A549 (cell line): ENCODE data around the gene SLC9A9. TPM values are rescaled to one million over a fixed set of nuclear protein-coding genes. Genes with fewer than 3 reads are reported as not detected.

ENCODE experiments used
- ATAC-seq, 2 experiments: fragments of 200-7000 bp in 1 of 2; fragments of >200 bp in 1 of 2; cut with Nextera tagmentation in 1 of 2; cut with Tn5 transposase in 1 of 2; 3 replicates each; pipeline versions ENCODE4 v1.8.0 to v1.9.1; 2018 to 2020; ENCODE audit warnings: mild to moderate bottlenecking in 1 of 2, moderate library complexity in 1 of 2
- CTCF ChIA-PET: fragments of 300-600 bp; sonication (Branson Sonifier 250); formaldehyde crosslinking; extraction: SDS; loops from one replicate; lab custom pipeline; 2021; ENCODE audit warnings: antibody characterized with exemption, inconsistent platforms; lab: Yijun Ruan, JAX
- POLR2A ChIA-PET: fragments of 350-600 bp; formaldehyde crosslinking; extraction: SDS; loops from one replicate; lab custom pipeline; 2021; ENCODE audit warnings: antibody characterized with exemption, inconsistent platforms; lab: Yijun Ruan, JAX
- DNase-seq, 2 experiments: peaks; one replicate each; pipeline versions ENCODE4 v3.0.0 to v3.0.0-alpha.2; 2011 to 2016; ENCODE audit warnings: low read depth in 1 of 2, low spot score in 1 of 2
- FAIRE-seq: peaks from 2 replicates; lab custom pipeline; 2011; peaks lifted over from hg19 to GRCh38; lab: Jason Lieb, UNC
- H3K27ac ChIP-seq, 2 experiments: fragments of >200 bp; sonication (Bioruptor Twin); formaldehyde crosslinking; 3 replicates each; pipeline ENCODE4 v1.5.1; 2016 to 2017
- H3K4me1 ChIP-seq: fragments of >200 bp; sonication (Bioruptor Twin); formaldehyde crosslinking; 3 replicates; pipeline ENCODE4 v1.6.1; 2016
- H3K4me2 ChIP-seq: fragments of >200 bp; sonication (Bioruptor Twin); formaldehyde crosslinking; 3 replicates; pipeline ENCODE4 v1.6.1; 2016
- H3K4me3 ChIP-seq: fragments of >200 bp; sonication (Bioruptor Twin); formaldehyde crosslinking; 3 replicates; pipeline ENCODE4 v1.5.1; 2016
- H3K9me3 ChIP-seq: fragments of >200 bp; sonication (Bioruptor Twin); formaldehyde crosslinking; 3 replicates; pipeline ENCODE4 v1.6.1; 2016
- BCL3 ChIP-seq: fragments of >200 bp; sonication (Bioruptor Twin); formaldehyde crosslinking; IDR thresholded peaks from 3 replicates; pipeline ENCODE4 v1.6.1; 2016
- BHLHE40 ChIP-seq: IDR thresholded peaks from 2 replicates; pipeline ENCODE4 v1.6.1; 2012; ENCODE audit warnings: low read depth, low read length, inconsistent platforms
- CEBPB ChIP-seq, 2 experiments: fragments of >200 bp in 1 of 2; sonication (Bioruptor Twin) in 1 of 2; formaldehyde crosslinking in 1 of 2; IDR thresholded peaks; 2 replicates each; pipeline ENCODE4 v1.6.1; 2012 to 2016
- CHD2 ChIP-seq: fragments of 150-350 bp; IDR thresholded peaks from 2 replicates; pipeline ENCODE4 v1.6.1; 2014; ENCODE audit warnings: low read length; ENCODE audit not compliant: partially characterized antibody
- CHD4 ChIP-seq: fragments of 200-600 bp; sonication (generic); IDR thresholded peaks from 2 replicates; pipeline ENCODE4 v1.6.1; 2016; ENCODE audit warnings: antibody characterized with exemption, mild to moderate bottlenecking, borderline replicate concordance
- EHF ChIP-seq: fragments of 250-450 bp; sonication (Bioruptor Pico); IDR thresholded peaks from 2 replicates; pipeline ENCODE4 v1.5.0; 2020; ENCODE audit warnings: mild to moderate bottlenecking
- ELK1 ChIP-seq: fragments of 150-350 bp; IDR thresholded peaks from 2 replicates; pipeline ENCODE4 v1.6.1; 2014; ENCODE audit warnings: low read depth, mild to moderate bottlenecking, low read length
- EP300 ChIP-seq, 2 experiments: fragments of >200 bp; sonication (Bioruptor Twin); formaldehyde crosslinking; IDR thresholded peaks; 2 replicates in 1 of 2; 3 replicates in 1 of 2; pipeline ENCODE4 v1.6.1; 2016 to 2017
- ESRRA ChIP-seq: fragments of 150-350 bp; IDR thresholded peaks from 2 replicates; pipeline ENCODE4 v1.6.1; 2014; ENCODE audit warnings: mild to moderate bottlenecking, low read length, borderline replicate concordance
- FOSB ChIP-seq: fragments of 250-450 bp; sonication (Bioruptor Pico); IDR thresholded peaks from 2 replicates; pipeline ENCODE4 v1.5.0; 2020; ENCODE audit warnings: mild to moderate bottlenecking, moderate library complexity
- FOSL2 ChIP-seq, 2 experiments: fragments of 450-650 bp in 1 of 2; fragments of >200 bp in 1 of 2; sonication (Bioruptor Twin) in 1 of 2; formaldehyde crosslinking; IDR thresholded peaks; 2 replicates each; pipeline versions ENCODE4 v1.5.0 to v1.6.1; 2016 to 2020; ENCODE audit warnings: mild to moderate bottlenecking in 1 of 2, moderate library complexity in 1 of 2
- FOXS1 ChIP-seq: fragments of 250-450 bp; sonication (Bioruptor Pico); IDR thresholded peaks from 2 replicates; pipeline ENCODE4 v1.5.0; 2020; ENCODE audit warnings: mild to moderate bottlenecking, moderate library complexity
- GATA3 ChIP-seq: IDR thresholded peaks from 2 replicates; pipeline ENCODE4 v1.6.1; 2012; ENCODE audit warnings: borderline replicate concordance
- HDAC2 ChIP-seq: fragments of 200-600 bp; sonication (generic); IDR thresholded peaks from 2 replicates; pipeline ENCODE4 v1.6.1; 2016
- HOXB13 ChIP-seq: fragments of 250-450 bp; sonication (Bioruptor Pico); IDR thresholded peaks from 2 replicates; pipeline ENCODE4 v1.5.0; 2020; ENCODE audit warnings: low read depth, mild to moderate bottlenecking, moderate library complexity
- JUNB ChIP-seq: fragments of >200 bp; sonication (Bioruptor Twin); formaldehyde crosslinking; IDR thresholded peaks from 2 replicates; pipeline ENCODE4 v1.6.1; 2016
- KDM1A ChIP-seq: fragments of 200-600 bp; sonication (generic); IDR thresholded peaks from 2 replicates; pipeline ENCODE4 v1.6.1; 2016; ENCODE audit warnings: low read depth, mild to moderate bottlenecking
- MAX ChIP-seq: IDR thresholded peaks from 2 replicates; pipeline ENCODE4 v1.6.1; 2012
- MAZ ChIP-seq: fragments of 150-350 bp; IDR thresholded peaks from 2 replicates; pipeline ENCODE4 v1.6.1; 2014; ENCODE audit warnings: antibody characterized with exemption, low read depth, low read length, borderline replicate concordance
- NFE2L2 ChIP-seq: fragments of 150-350 bp; conservative IDR thresholded peaks from 2 replicates; pipeline ENCODE4 v1.6.1; 2014; ENCODE audit warnings: low read length
- NPAS2 ChIP-seq: fragments of 250-450 bp; sonication (Bioruptor Pico); IDR thresholded peaks from 2 replicates; pipeline ENCODE4 v1.8.0; 2022; ENCODE audit warnings: mild to moderate bottlenecking, moderate library complexity, borderline replicate concordance
- NR3C1 ChIP-seq: fragments of >200 bp; sonication (Bioruptor Twin); formaldehyde crosslinking; IDR thresholded peaks from 3 replicates; pipeline ENCODE4 v1.6.1; 2017
- PHF8 ChIP-seq: fragments of 200-600 bp; sonication (generic); IDR thresholded peaks from 2 replicates; pipeline ENCODE4 v1.6.1; 2016; ENCODE audit warnings: low read depth, mild to moderate bottlenecking, antibody characterized with exemption, moderate library complexity, borderline replicate concordance
- RAD21 ChIP-seq, 2 experiments: fragments of >200 bp in 1 of 2; sonication (Bioruptor Twin) in 1 of 2; formaldehyde crosslinking in 1 of 2; IDR thresholded peaks in 1 of 2; conservative IDR thresholded peaks in 1 of 2; 2 replicates in 1 of 2; 3 replicates in 1 of 2; pipeline ENCODE4 v1.6.1; 2012 to 2018; ENCODE audit warnings: inconsistent platforms in 1 of 2
- RCOR1 ChIP-seq: fragments of 150-350 bp; IDR thresholded peaks from 2 replicates; pipeline ENCODE4 v1.6.1; 2014; ENCODE audit warnings: antibody characterized with exemption, low read length, low read depth
- SREBF2 ChIP-seq: fragments of 450-650 bp; IDR thresholded peaks from 2 replicates; pipeline ENCODE4 v1.6.1; 2014; ENCODE audit warnings: mild to moderate bottlenecking, moderate library complexity
- TP53 ChIP-seq: fragments of 250-450 bp; sonication (Bioruptor Pico); IDR thresholded peaks from 2 replicates; pipeline ENCODE4 v1.5.0; 2021; ENCODE audit warnings: mild to moderate bottlenecking, moderate library complexity
- USF2 ChIP-seq: fragments of 450-650 bp; IDR thresholded peaks from 2 replicates; pipeline ENCODE4 v1.6.1; 2014; ENCODE audit warnings: antibody characterized with exemption
- ZSCAN20 ChIP-seq: fragments of 250-450 bp; sonication (Bioruptor Pico); IDR thresholded peaks from 2 replicates; pipeline ENCODE4 v1.8.0; 2022; ENCODE audit warnings: mild to moderate bottlenecking, moderate library complexity
- WGBS: methylation state at CpG from one replicate; pipeline ENCODE4 v1.1.6; 2017; ENCODE audit errors: missing lambda C conversion rate; 5-methylcytosine and 5-hydroxymethylcytosine counted together
- polyA plus RNA-seq, 4 experiments: library from polyadenylated mRNA; depleted of rRNA in 3 of 4; stranded (reverse); fragments of >200 nt; fragmentation: RNase III in 1 of 4; extraction: RNeasy Plus Mini Kit Qiagen cat#74134 plus additional on column Dnase treatment in 1 of 4; gene quantifications; 2 replicates in 3 of 4; 3 replicates in 1 of 4; pipeline ENCODE4 v1.2.3, GENCODE V29; 2011 to 2017

The SLC9A9 gene
- polyA plus RNA-seq, 2 of the 4 experiments (the other 2 are of a cell fraction): 0.10 to 0.32 TPM

GRCh38 chr3:143266511-143266910, 581.8 kb downstream of the SLC9A9 start (continued):
- TF ChIP-seq MAX (no peak), CEBPB (IDR thresholded peaks at IDR 0.05) (no peak), FOXS1 (no peak), MAZ (no peak), FOSL2 (IDR thresholded peaks at IDR 0.05) (no peak), FOSL2 (CRISPR knock-in tag; IDR thresholded peaks at IDR 0.05) (no peak), JUNB (no peak), CHD4 (no peak), USF2 (no peak), RCOR1 (no peak), CHD2 (no peak)
- TF ChIP-seq, all 56 proteins: peak for 0

- no peak for FAIRE-seq
- no peak overlapping the region for H3K27ac ChIP-seq
- no peak overlapping the region for H3K4me2 ChIP-seq
- H3K4me1 ChIP-seq: no peaks in the 10 kb centered on the region
- POLR2A ChIA-PET: no interaction called here
- no peak for TF ChIP-seq ESRRA
- TF ChIP-seq PHF8: no peak
- no peak for TF ChIP-seq RCOR1
- TF ChIP-seq RAD21 (conservative IDR thresholded peaks at IDR 0.05 in 1 of 2, IDR thresholded peaks at IDR 0.05 in 1 of 2): no peak
- no peak for TF ChIP-seq TP53
- TF ChIP-seq HDAC2: no peak
- TF ChIP-seq BCL3: no peak
- no peak for TF ChIP-seq NFE2L2
- TF ChIP-seq, all 56 proteins: peak for 0
- Histone ChIP-seq H3K9me3 (no peaks in the 10 kb centered on the region), H3K4me3 (no peak overlapping the region)
- CTCF ChIA-PET: interaction anchor here (0.6 kb wide), 1 partner anchor 15 kb away, joined by 3 read pairs; no protein-coding TSS in a partner anchor
- ATAC-seq (no peak), DNase-seq (no peak)
- 34% methylated on average over 6 of the region's 7 CpGs for WGBS
Measured at GRCh38 chr3:143265501-143266070, 582.7 kb downstream of the SLC9A9 start.

- Histone ChIP-seq H3K4me2 (no peak overlapping the region), H3K4me3 (no peak overlapping the region), H3K9me3 (no peaks in the 10 kb centered on the region), H3K27ac (no peak overlapping the region)
- 53% methylated on average over 5 of the region's 5 CpGs for WGBS
- CTCF ChIA-PET: no interaction called here
- POLR2A ChIA-PET: no interaction called here
- DNase-seq: no peak
- TF ChIP-seq KDM1A: no peak
- TF ChIP-seq, all 56 proteins: peak for 0
- ATAC-seq (no peak), FAIRE-seq (no peak)
- no peaks in the 10 kb centered on the region for H3K4me1 ChIP-seq
Measured at GRCh38 chr3:143263852-143264513, 584.3 kb downstream of the SLC9A9 start.

- WGBS: 47% methylated on average over 2 of the region's 2 CpGs
- Histone ChIP-seq H3K9me3 (no peaks in the 10 kb centered on the region), H3K27ac (no peak overlapping the region), H3K4me3 (no peak overlapping the region), H3K4me1 (no peaks in the 10 kb centered on the region), H3K4me2 (no peak overlapping the region)
- no peak for FAIRE-seq
- no peak for ATAC-seq
- POLR2A ChIA-PET: no interaction called here
- CTCF ChIA-PET: no interaction called here
- DNase-seq: no peak
- TF ChIP-seq NR3C1 (no peak), MAX (no peak), USF2 (no peak), RAD21 (conservative IDR thresholded peaks at IDR 0.05 in 1 of 2, IDR thresholded peaks at IDR 0.05 in 1 of 2) (no peak), FOSB (CRISPR knock-in tag) (no peak), NPAS2 (no peak), SREBF2 (no peak), EP300 (IDR thresholded peaks at IDR 0.05) (no peak), FOXS1 (no peak), BHLHE40 (no peak), EHF (CRISPR knock-in tag) (no peak), GATA3 (no peak), ZSCAN20 (no peak), ELK1 (no peak), JUNB (no peak), HOXB13 (CRISPR knock-in tag) (no peak)
Measured at GRCh38 chr3:143261848-143262247, 586.4 kb downstream of the SLC9A9 start.
